K562 (cell line): Measurements from ENCODE around the gene RCC2. TPM values are rescaled to one million over a fixed set of nuclear protein-coding genes. Genes with fewer than 3 reads are reported as not detected.

Source experiments
- COPS2 ChIP-seq: fragments of 450-650 bp; conservative IDR thresholded peaks from 2 replicates; pipeline ENCODE4 v1.6.1; 2016; ENCODE audit warnings: mild to moderate bottlenecking, moderate library complexity
- CTCF ChIP-seq, 3 experiments: IDR thresholded peaks in 2 of 3; conservative IDR thresholded peaks in 1 of 3; 2 replicates each; pipeline ENCODE4 v1.5.1; 2011 to 2012; ENCODE audit warnings: low read length in 3 of 3, mild to moderate bottlenecking in 3 of 3, control low read depth in 2 of 3, improper control_type of control experiment in 1 of 3, inconsistent platforms in 1 of 3, low read depth in 1 of 3, mixed read lengths in 1 of 3, moderate library complexity in 1 of 3; ENCODE audit not compliant: insufficient read depth in 2 of 3
- EP400 ChIP-seq: fragments of 450-650 bp; IDR thresholded peaks from 2 replicates; pipeline ENCODE4 v1.6.1; 2017; ENCODE audit warnings: antibody characterized with exemption, mild to moderate bottlenecking, moderate library complexity
- FOSL1 ChIP-seq: fragments of 200-800 bp; sonication (Bioruptor generic); conservative IDR thresholded peaks from 2 replicates; pipeline ENCODE4 v1.6.1; 2016; ENCODE audit warnings: missing genetic modification characterization, missing compliant biosample characterization
- FOXM1 ChIP-seq, 2 experiments: fragments of 450-650 bp in 1 of 2; sonication (generic) in 1 of 2; formaldehyde crosslinking in 1 of 2; IDR thresholded peaks; 2 replicates each; pipeline versions ENCODE4 v1.6.1 to v1.9.0; 2017 to 2022; ENCODE audit warnings: low read depth in 2 of 2, mild to moderate bottlenecking in 2 of 2, missing genetic modification reagents in 1 of 2, moderate library complexity in 1 of 2
- GABPA ChIP-seq: fragments of 200-800 bp; sonication (Bioruptor generic); conservative IDR thresholded peaks from 2 replicates; pipeline ENCODE4 v1.6.1; 2016; ENCODE audit warnings: low read depth, missing genetic modification characterization, missing compliant biosample characterization
- GTF2E2 ChIP-seq: fragments of 200-800 bp; sonication (Bioruptor generic); IDR thresholded peaks from 2 replicates; pipeline ENCODE4 v1.6.1; 2016; ENCODE audit warnings: missing genetic modification characterization, missing compliant biosample characterization
- IRF9 ChIP-seq: fragments of 450-650 bp; IDR thresholded peaks from 2 replicates; pipeline ENCODE4 v1.6.1; 2016; ENCODE audit warnings: missing biosample characterization, missing genetic modification characterization
- MCM2 ChIP-seq: fragments of 450-650 bp; IDR thresholded peaks from 2 replicates; pipeline ENCODE4 v1.6.1; 2017; ENCODE audit warnings: low read depth, mild to moderate bottlenecking
- MNT ChIP-seq, 2 experiments: fragments of 450-650 bp; conservative IDR thresholded peaks; 2 replicates each; pipeline ENCODE4 v1.6.1; 2017; ENCODE audit warnings: mild to moderate bottlenecking in 2 of 2, moderate library complexity in 2 of 2
- MXI1 ChIP-seq: IDR thresholded peaks from 2 replicates; pipeline ENCODE4 v1.6.1; 2011; ENCODE audit warnings: low read depth, mild to moderate bottlenecking, improper control_type of control experiment, low read length
- MYC ChIP-seq, 2 experiments: fragments of 250-450 bp in 1 of 2; sonication (Bioruptor Pico) in 1 of 2; IDR thresholded peaks; 2 replicates each; pipeline versions ENCODE4 v1.5.1 to v1.6.1; 2012 to 2021; ENCODE audit warnings: low read depth in 2 of 2, borderline replicate concordance in 1 of 2, improper control_type of control experiment in 1 of 2, low read length in 1 of 2, mild to moderate bottlenecking in 1 of 2, moderate library complexity in 1 of 2
- NR4A1 ChIP-seq, 2 experiments: fragments of 250-450 bp in 1 of 2; fragments of 450-650 bp in 1 of 2; sonication (Bioruptor Pico) in 1 of 2; IDR thresholded peaks; 2 replicates each; pipeline versions ENCODE4 v1.4.0 to v1.6.1; 2016 to 2020; ENCODE audit warnings: mild to moderate bottlenecking in 2 of 2, missing compliant biosample characterization in 1 of 2, missing genetic modification characterization in 1 of 2, moderate library complexity in 1 of 2
- RB1 ChIP-seq: fragments of 450-650 bp; IDR thresholded peaks from 2 replicates; pipeline ENCODE4 v1.6.1; 2017; ENCODE audit warnings: low read depth, mild to moderate bottlenecking
- RBM15 ChIP-seq: fragments of 200-400 bp; formaldehyde crosslinking; IDR thresholded peaks from 2 replicates; pipeline ENCODE4 v1.6.1; 2018; ENCODE audit warnings: mild to moderate bottlenecking, low read length, moderate library complexity; ENCODE audit not compliant: insufficient read depth
- SAFB ChIP-seq: fragments of 200-400 bp; formaldehyde crosslinking; IDR thresholded peaks from 2 replicates; pipeline ENCODE4 v1.6.1; 2017; ENCODE audit warnings: low read depth, low read length, borderline replicate concordance
- SETDB1 ChIP-seq: IDR thresholded peaks from one replicate; pipeline ENCODE4 v1.6.1; 2012; ENCODE audit warnings: low read length, control low read depth, inconsistent platforms
- STAG1 ChIP-seq: sonication (generic); formaldehyde crosslinking; IDR thresholded peaks from 2 replicates; pipeline ENCODE4 v1.5.0; 2020; ENCODE audit warnings: missing genetic modification reagents, borderline replicate concordance
- TCF3 ChIP-seq: sonication (generic); formaldehyde crosslinking; IDR thresholded peaks from 2 replicates; pipeline ENCODE4 v1.4.0; 2020; ENCODE audit warnings: mild to moderate bottlenecking, missing genetic modification reagents
- TRIM28 ChIP-seq: fragments of 450-650 bp; IDR thresholded peaks from 2 replicates; pipeline ENCODE4 v1.6.1; 2017
- ZBED1 ChIP-seq: IDR thresholded peaks from 2 replicates; pipeline ENCODE4 v1.6.1; 2014
- ZNF197 ChIP-seq: fragments of 200-800 bp; sonication (Bioruptor generic); IDR thresholded peaks from 2 replicates; pipeline ENCODE4 v1.6.1; 2016; ENCODE audit warnings: low read depth, missing genetic modification characterization, missing compliant biosample characterization
- ZNF239 ChIP-seq: fragments of 250-450 bp; sonication (Bioruptor Pico); IDR thresholded peaks from 2 replicates; pipeline ENCODE4 v1.4.0; 2020; ENCODE audit warnings: mild to moderate bottlenecking
- ZSCAN32 ChIP-seq: fragments of 450-650 bp; formaldehyde crosslinking; IDR thresholded peaks from 2 replicates; pipeline ENCODE4 v1.4.0; 2020; ENCODE audit warnings: mild to moderate bottlenecking, moderate library complexity
- polyA plus RNA-seq, 8 experiments: library from polyadenylated mRNA; depleted of rRNA in 4 of 8; stranded (reverse) in 5 of 8; unstranded in 3 of 8; fragments of >200 nt; fragmentation: Nextera tagmentation in 2 of 8; fragmentation: Illumina TruSeq in 1 of 8; extraction: Ambion mirVana in 2 of 8; extraction: Trizol in 1 of 8; gene quantifications; 2 replicates each; pipeline versions ENCODE4 v1.2.1 to v1.2.3, GENCODE V29; 2011 to 2014; ENCODE audit warnings: inconsistent platforms in 1 of 8, missing spikeins in 1 of 8
- total RNA-seq, 7 experiments: library from RNA; depleted of rRNA in 6 of 7; stranded (reverse); fragments of >200 nt in 6 of 7; fragmentation: Illumina TruSeq in 2 of 7; extraction: Trizol in 2 of 7; gene quantifications; 2 replicates each; pipeline versions ENCODE4 v1.2.1 to v1.2.3, GENCODE V29; 2011 to 2021; ENCODE audit warnings: low replicate concordance in 1 of 7

The RCC2 gene
- total and polyA plus RNA-seq, 9 of the 15 experiments (the other 6 are each of a cell fraction or from before 2014, with no cell fraction given) = 31.8 to 292 (median 116) TPM

GRCh38 chr1:17360272-17360956, 79.1 kb downstream of the RCC2 start (continued):
- TF ChIP-seq STAG1 (CRISPR knock-in tag) (no peak), MNT (conservative IDR thresholded peaks at IDR 0.05) (no peak; a peak in 1 of 4 replicates), CTCF (IDR thresholded peaks at IDR 0.05 in 2 of 3, conservative IDR thresholded peaks at IDR 0.05 in 1 of 3; ENCODE audit: insufficient read depth in 2 of 3, low read depth in 1 of 3, low read length in 3 of 3) (no peak), ZSCAN32 (CRISPR knock-in tag) (peak; percentile 87), SETDB1 (no peak), MCM2 (no peak), GABPA (tag) (peak; percentile 67), ZBED1 (no peak), MYC (IDR thresholded peaks at IDR 0.05; ENCODE audit: low read depth, low read length) (no peak), MYC (CRISPR knock-in tag; IDR thresholded peaks at IDR 0.05; ENCODE audit: borderline replicate concordance, low read depth) (no peak), ZNF239 (CRISPR knock-in tag) (peak; percentile 94), FOXM1 (IDR thresholded peaks at IDR 0.05; ENCODE audit: low read depth) (peak; percentile 85), FOXM1 (CRISPR knock-in tag; IDR thresholded peaks at IDR 0.05; ENCODE audit: low read depth) (no peak), SAFB (no peak), ZNF197 (CRISPR knock-in tag) (peak; percentile 99), COPS2 (no peak), TRIM28 (no peak), NR4A1 (CRISPR knock-in tag; IDR thresholded peaks at IDR 0.05) (peak; percentile 97; the same call in 1 of the 2 replicates), NR4A1 (tag; IDR thresholded peaks at IDR 0.05) (peak; percentile 100), IRF9 (tag) (peak; percentile 100), MXI1 (no peak), GTF2E2 (tag) (peak; percentile 65; the same call in 1 of the 2 replicates), TCF3 (CRISPR knock-in tag) (peak; percentile 96), RBM15 (no peak), FOSL1 (peak; percentile 48; the same call in 1 of the 2 replicates), RB1 (no peak), EP400 (no peak)
